WERI-Rb-1 (cell line): ENCODE results near the gene ADGRD2.

Experiments
- DNase-seq: peaks from one replicate; pipeline ENCODE4 v3.0.0-alpha.2; 2020
- H3K27ac ChIP-seq: fragments of 250-450 bp; sonication (Bioruptor Pico); 2 replicates; pipeline ENCODE4 v1.5.1; 2020; ENCODE audit warnings: mild to moderate bottlenecking, moderate library complexity
- H3K27me3 ChIP-seq: fragments of 250-450 bp; sonication (Bioruptor Pico); 2 replicates; pipeline ENCODE4 v1.5.1; 2021; ENCODE audit warnings: mild to moderate bottlenecking, low read depth, moderate library complexity; ENCODE audit not compliant: insufficient read depth, severe bottlenecking
- H3K36me3 ChIP-seq: fragments of 250-450 bp; sonication (Bioruptor Pico); 2 replicates; pipeline ENCODE4 v1.5.1; 2020; ENCODE audit warnings: mild to moderate bottlenecking, moderate library complexity
- H3K4me3 ChIP-seq: 2 replicates; pipeline ENCODE4 v1.5.1; 2011; ENCODE audit warnings: low read depth, mild to moderate bottlenecking, control low read depth, low read length
- H3K9me3 ChIP-seq: fragments of 250-450 bp; sonication (Bioruptor Pico); 2 replicates; pipeline ENCODE4 v1.5.1; 2021; ENCODE audit warnings: mild to moderate bottlenecking, moderate library complexity; ENCODE audit not compliant: severe bottlenecking
- CTCF ChIP-seq: IDR thresholded peaks from 2 replicates; pipeline ENCODE4 v1.5.1; 2011; ENCODE audit warnings: low read depth, mild to moderate bottlenecking, control low read depth, inconsistent platforms, low read length

Gene ADGRD2

GRCh38 chr9:124428751-124429529 is 21.3 kb upstream of the ADGRD2 start:
- H3K36me3 ChIP-seq, result no peaks in the 10 kb centered on the region
- TF ChIP-seq CTCF, result no peak
- DNase-seq, result no peak

GRCh38 chr9:124429530-124429867 is 20.8 kb upstream of the ADGRD2 start:
- no peak overlapping the region for H3K4me3 ChIP-seq
- no peak for DNase-seq
- H3K9me3 ChIP-seq, result no peaks in the 10 kb centered on the region
- H3K27ac ChIP-seq, result no peak overlapping the region
- H3K36me3 ChIP-seq, result no peaks in the 10 kb centered on the region
- TF ChIP-seq CTCF, result no peak
- no peaks in the 10 kb centered on the region for H3K27me3 ChIP-seq

More at GRCh38 chr9:124428751-124429529, 21.3 kb upstream of the ADGRD2 start:
- Histone ChIP-seq H3K4me3 (no peak overlapping the region), H3K9me3 (no peaks in the 10 kb centered on the region), H3K27ac (no peak overlapping the region), H3K27me3 (no peaks in the 10 kb centered on the region)

GRCh38 chr9:124436320-124436719 is 13.9 kb upstream of the ADGRD2 start:
- Histone ChIP-seq H3K36me3 (no peaks in the 10 kb centered on the region), H3K9me3 (peaks cover 4% of the 10 kb centered on the region), H3K27ac (no peak overlapping the region), H3K27me3 (no peaks in the 10 kb centered on the region), H3K4me3 (no peak overlapping the region)
- no peak for TF ChIP-seq CTCF
- no peak for DNase-seq

- H3K36me3 ChIP-seq, result no peaks in the 10 kb centered on the region
- DNase-seq, result no peak
- H3K27ac ChIP-seq, result no peak overlapping the region
- TF ChIP-seq CTCF, result no peak
- H3K4me3 ChIP-seq, result no peak overlapping the region
- no peaks in the 10 kb centered on the region for H3K27me3 ChIP-seq
- peaks cover 4% of the 10 kb centered on the region for H3K9me3 ChIP-seq
These were observed 13.2 kb upstream of the ADGRD2 start for GRCh38 chr9:124437086-124437485.

- H3K27me3 ChIP-seq, result no peaks in the 10 kb centered on the region
These were observed 12.2 kb upstream of the ADGRD2 start for GRCh38 chr9:124438091-124438490.

More at GRCh38 chr9:124438091-124438490, 12.2 kb upstream of the ADGRD2 start:
- no peaks in the 10 kb centered on the region for H3K36me3 ChIP-seq
- no peak for DNase-seq
- TF ChIP-seq CTCF, result no peak
- no peak overlapping the region for H3K27ac ChIP-seq
- peaks cover 4% of the 10 kb centered on the region for H3K9me3 ChIP-seq
- no peak overlapping the region for H3K4me3 ChIP-seq
